ENCODE measurements around the gene DSCAML1. TPM values are rescaled to one million over a fixed set of nuclear protein-coding genes. Genes with fewer than 3 reads are reported as not detected.

The DSCAML1 gene
- polyA plus RNA-seq, 4 donors = 1.7 to 2.9 (median 2.0) TPM

GRCh38 chr11:117594721-117595120 lies 202.3 kb downstream of the DSCAML1 start:
- no peak for DNase-seq (ENCODE audit: low read depth in 4 of 4, low spot score in 3 of 4)

GRCh38 chr11:117593065-117593464 lies 204.0 kb downstream of the DSCAML1 start:
- no peak for DNase-seq (ENCODE audit: low read depth in 4 of 4, low spot score in 3 of 4)

GRCh38 chr11:117591316-117592039 lies 205.5 kb downstream of the DSCAML1 start:
- DNase-seq (ENCODE audit: low read depth in 4 of 4, low spot score in 3 of 4) = no peak

GRCh38 chr11:117589063-117589462 lies 208.0 kb downstream of the DSCAML1 start:
- no peak for DNase-seq (ENCODE audit: low read depth in 4 of 4, low spot score in 3 of 4)

GRCh38 chr11:117588166-117588810 lies 208.7 kb downstream of the DSCAML1 start:
- no peak for DNase-seq (ENCODE audit: low read depth in 4 of 4, low spot score in 3 of 4)

GRCh38 chr11:117587416-117587815 lies 209.6 kb downstream of the DSCAML1 start:
- DNase-seq (ENCODE audit: low read depth in 4 of 4, low spot score in 3 of 4) = no peak

GRCh38 chr11:117586392-117586791 lies 210.6 kb downstream of the DSCAML1 start:
- DNase-seq (ENCODE audit: low read depth in 4 of 4, low spot score in 3 of 4) = no peak

GRCh38 chr11:117585631-117586030 lies 211.4 kb downstream of the DSCAML1 start:
- DNase-seq (ENCODE audit: low read depth in 4 of 4, low spot score in 3 of 4) = no peak

GRCh38 chr11:117584056-117584830 lies 212.8 kb downstream of the DSCAML1 start:
- no peak for DNase-seq (ENCODE audit: low read depth in 4 of 4, low spot score in 3 of 4)

- peak; percentile 30 to 74 (median 46) for DNase-seq (ENCODE audit: low read depth in 4 of 4, low spot score in 3 of 4)
These were observed 213.8 kb downstream of the DSCAML1 start for GRCh38 chr11:117583063-117583801.

- DNase-seq (ENCODE audit: low read depth in 4 of 4, low spot score in 3 of 4) = no peak
These were observed 214.6 kb downstream of the DSCAML1 start for GRCh38 chr11:117582433-117582832.

- DNase-seq (ENCODE audit: low read depth in 4 of 4, low spot score in 3 of 4) = no peak
These were observed 216.2 kb downstream of the DSCAML1 start for GRCh38 chr11:117580866-117581265.

- no peak for DNase-seq (ENCODE audit: low read depth in 4 of 4, low spot score in 3 of 4)
These were observed 217.9 kb downstream of the DSCAML1 start for GRCh38 chr11:117579161-117579560.

GRCh38 chr11:117575856-117576255 lies 221.2 kb downstream of the DSCAML1 start:
- DNase-seq (ENCODE audit: low read depth in 4 of 4, low spot score in 3 of 4) = no peak

- DNase-seq (ENCODE audit: low read depth in 4 of 4, low spot score in 3 of 4) = no peak
These were observed 222.5 kb downstream of the DSCAML1 start for GRCh38 chr11:117574551-117574950.

- no peak for DNase-seq (ENCODE audit: low read depth in 4 of 4, low spot score in 3 of 4)
These were observed 223.7 kb downstream of the DSCAML1 start for GRCh38 chr11:117573326-117573725.

GRCh38 chr11:117572671-117573070 lies 224.3 kb downstream of the DSCAML1 start:
- no peak for DNase-seq (ENCODE audit: low read depth in 4 of 4, low spot score in 3 of 4)

- DNase-seq (ENCODE audit: low read depth in 4 of 4, low spot score in 3 of 4) = no peak
These were observed 224.9 kb downstream of the DSCAML1 start for GRCh38 chr11:117572129-117572528.

GRCh38 chr11:117570701-117571100 lies 226.3 kb downstream of the DSCAML1 start:
- DNase-seq (ENCODE audit: low read depth in 4 of 4, low spot score in 3 of 4) = no peak

- DNase-seq (ENCODE audit: low read depth in 4 of 4, low spot score in 3 of 4) = no peak
These were observed 227.1 kb downstream of the DSCAML1 start for GRCh38 chr11:117569911-117570310.

GRCh38 chr11:117565709-117566108 lies 231.3 kb downstream of the DSCAML1 start:
- DNase-seq (ENCODE audit: low read depth in 4 of 4, low spot score in 3 of 4) = no peak

Data from right renal pelvis (tissue), 4 donors.